H9 (cell line): ENCODE measurements around the gene SPATA2L. TPM values are rescaled to one million over a fixed set of nuclear protein-coding genes. Genes with fewer than 3 reads are reported as not detected.

ENCODE experiments used
- DNase-seq: peaks from one replicate; pipeline ENCODE4 v3.0.0-alpha.2; 2017
- H2AFZ ChIP-seq: one replicate; pipeline ENCODE4 v1.6.1; 2013; ENCODE audit warnings: mild to moderate bottlenecking, low read length, control low read depth, moderate library complexity
- H2AK5ac ChIP-seq: 2 replicates; pipeline ENCODE4 v1.6.1; 2013; ENCODE audit warnings: low read length, control low read depth, mixed read lengths; ENCODE audit not compliant: insufficient read length
- H2BK120ac ChIP-seq: one replicate; pipeline ENCODE4 v1.6.1; 2013; ENCODE audit warnings: low read depth, mild to moderate bottlenecking, low read length, control low read depth, inconsistent platforms; ENCODE audit not compliant: poor library complexity, severe bottlenecking
- H2BK12ac ChIP-seq: 2 replicates; pipeline ENCODE4 v1.6.1; 2013; ENCODE audit warnings: low read length, control low read depth, mixed read lengths, low read depth; ENCODE audit not compliant: insufficient read length
- H2BK15ac ChIP-seq: 2 replicates; pipeline ENCODE4 v1.6.1; 2013; ENCODE audit warnings: low read depth, low read length, control low read depth
- H2BK20ac ChIP-seq: one replicate; pipeline ENCODE4 v1.6.1; 2013; ENCODE audit warnings: low read depth, mild to moderate bottlenecking, low read length, control low read depth, inconsistent platforms; ENCODE audit not compliant: poor library complexity, severe bottlenecking
- H2BK5ac ChIP-seq: 2 replicates; pipeline ENCODE4 v1.6.1; 2013; ENCODE audit warnings: low read length, control low read depth, mixed read lengths; ENCODE audit not compliant: insufficient read length
- H3K14ac ChIP-seq: 2 replicates; pipeline ENCODE4 v1.6.1; 2013; ENCODE audit warnings: low read length, control low read depth; ENCODE audit not compliant: insufficient read depth
- H3K18ac ChIP-seq: 2 replicates; pipeline ENCODE4 v1.6.1; 2013; ENCODE audit warnings: low read depth, mild to moderate bottlenecking, mixed read lengths, low read length, control low read depth; ENCODE audit not compliant: insufficient read length
- H3K23ac ChIP-seq: 2 replicates; pipeline ENCODE4 v1.6.1; 2013; ENCODE audit warnings: low read length, control low read depth, mixed read lengths, low read depth; ENCODE audit not compliant: insufficient read length
- H3K23me2 ChIP-seq: 2 replicates; pipeline ENCODE4 v1.6.1; 2013; ENCODE audit warnings: low read depth, mild to moderate bottlenecking, mixed read lengths, low read length, control low read depth; ENCODE audit not compliant: insufficient read length, poor library complexity, severe bottlenecking
- H3K27ac ChIP-seq: 2 replicates; pipeline ENCODE4 v1.5.1; 2013; ENCODE audit warnings: low read length, control low read depth, mixed read lengths, low read depth; ENCODE audit not compliant: insufficient read length
- H3K27me3 ChIP-seq: 2 replicates; pipeline ENCODE4 v1.6.1; 2013; ENCODE audit warnings: low read length, control low read depth, inconsistent platforms; ENCODE audit not compliant: insufficient read depth
- H3K4ac ChIP-seq: 2 replicates; pipeline ENCODE4 v1.6.1; 2013; ENCODE audit warnings: low read depth, mild to moderate bottlenecking, control low read depth, inconsistent platforms, low read length, moderate library complexity
- H3K4me1 ChIP-seq: 2 replicates; pipeline ENCODE4 v1.6.1; 2013; ENCODE audit warnings: low read length, control low read depth, inconsistent platforms; ENCODE audit not compliant: insufficient read depth
- H3K4me2 ChIP-seq: 2 replicates; pipeline ENCODE4 v1.6.1; 2013; ENCODE audit warnings: low read length, control low read depth, mixed read lengths; ENCODE audit not compliant: insufficient read length, insufficient read depth
- H3K56ac ChIP-seq: 2 replicates; pipeline ENCODE4 v1.6.1; 2013; ENCODE audit warnings: low read depth, mild to moderate bottlenecking, mixed read lengths, low read length, control low read depth; ENCODE audit not compliant: insufficient read length
- H3K79me1 ChIP-seq: 2 replicates; pipeline ENCODE4 v1.6.1; 2013; ENCODE audit warnings: low read depth, mild to moderate bottlenecking, moderate library complexity, low read length, control low read depth, inconsistent platforms; ENCODE audit not compliant: insufficient read depth, poor library complexity, severe bottlenecking
- H3K79me2 ChIP-seq: 2 replicates; pipeline ENCODE4 v1.6.1; 2013; ENCODE audit warnings: low read length, control low read depth, inconsistent platforms; ENCODE audit not compliant: insufficient read depth
- H3K9ac ChIP-seq: 2 replicates; pipeline ENCODE4 v1.6.1; 2013; ENCODE audit warnings: low read length, control low read depth, mixed read lengths; ENCODE audit not compliant: insufficient read length; ENCODE audit errors: extremely low read depth
- H3K9me3 ChIP-seq: one replicate; pipeline ENCODE4 v1.6.1; 2013; ENCODE audit warnings: low read depth, low read length, inconsistent platforms; ENCODE audit not compliant: control insufficient read depth
- H3T11ph ChIP-seq: one replicate; pipeline ENCODE4 v1.6.1; 2013; ENCODE audit warnings: mild to moderate bottlenecking, low read length, control low read depth, inconsistent platforms
- H4K20me1 ChIP-seq: one replicate; pipeline ENCODE4 v1.6.1; 2013; ENCODE audit not compliant: control insufficient read depth, insufficient read length, insufficient read depth
- H4K5ac ChIP-seq: 2 replicates; pipeline ENCODE4 v1.6.1; 2013; ENCODE audit warnings: low read depth, mild to moderate bottlenecking, mixed read lengths, low read length, control low read depth; ENCODE audit not compliant: insufficient read length
- H4K8ac ChIP-seq: replicated peaks from 2 replicates; pipeline ENCODE4 v1.6.1; 2013; ENCODE audit warnings: low read length, control low read depth, mixed read lengths, low read depth; ENCODE audit not compliant: insufficient read length
- H4K91ac ChIP-seq: 2 replicates; pipeline ENCODE4 v1.6.1; 2013; ENCODE audit warnings: low read depth, mild to moderate bottlenecking, moderate library complexity, mixed read lengths, low read length, control low read depth; ENCODE audit not compliant: insufficient read length
- H3K27ac Mint-ChIP-seq, 3 experiments: 2 replicates in 2 of 3; 3 replicates in 1 of 3; pipeline ENCODE4 v1.8.0; 2020 to 2021; ENCODE audit warnings: mixed read lengths in 3 of 3, mild to moderate bottlenecking in 1 of 3, moderate library complexity in 1 of 3
- H3K27me3 Mint-ChIP-seq: 2 replicates; pipeline ENCODE4 v1.8.0; 2021; ENCODE audit warnings: low read depth, mild to moderate bottlenecking, moderate library complexity, mixed read lengths
- H3K36me3 Mint-ChIP-seq, 3 experiments: 2 replicates in 2 of 3; 3 replicates in 1 of 3; pipeline ENCODE4 v1.8.0; 2020 to 2021; ENCODE audit warnings: low read depth in 3 of 3, mixed read lengths in 3 of 3; ENCODE audit not compliant: insufficient read depth in 1 of 3
- H3K4me1 Mint-ChIP-seq, 2 experiments: 2 replicates each; pipeline ENCODE4 v1.8.0; 2020; ENCODE audit warnings: mixed read lengths in 2 of 2
- H3K4me3 Mint-ChIP-seq, 2 experiments: 2 replicates in 1 of 2; 3 replicates in 1 of 2; pipeline ENCODE4 v1.8.0; 2020 to 2021; ENCODE audit warnings: mild to moderate bottlenecking in 2 of 2, mixed read lengths in 2 of 2, moderate library complexity in 1 of 2
- H3K9me3 Mint-ChIP-seq, 2 experiments: 2 replicates in 1 of 2; 3 replicates in 1 of 2; pipeline ENCODE4 v1.8.0; 2020; ENCODE audit warnings: mild to moderate bottlenecking in 2 of 2, mixed read lengths in 2 of 2, moderate library complexity in 1 of 2
- WGBS: extraction: QIAGEN DNeasy Blood & Tissue Kit; methylation state at CpG from one replicate; pipeline ENCODE4 v1.1.7; 2013; ENCODE audit warnings: missing lambda C conversion rate, low lambda C conversion rate, mixed read lengths; ENCODE audit not compliant: insufficient read length; ENCODE audit errors: extremely low coverage; 5-methylcytosine and 5-hydroxymethylcytosine counted together
- total RNA-seq: library from RNA; stranded (reverse); gene quantifications from 2 replicates; pipeline ENCODE4 v1.2.1, GENCODE V29; 2021
- TF ChIP-seq, protein P1 (sequence below): fragments of 200-600 bp; sonication (generic); conservative IDR thresholded peaks from 3 replicates; pipeline ENCODE4 v1.8.0; 2021; ENCODE audit warnings: antibody characterized with exemption, mild to moderate bottlenecking

The SPATA2L gene
- total RNA-seq, 1 experiment from 2014 or later = 27.1 TPM

DNA sequence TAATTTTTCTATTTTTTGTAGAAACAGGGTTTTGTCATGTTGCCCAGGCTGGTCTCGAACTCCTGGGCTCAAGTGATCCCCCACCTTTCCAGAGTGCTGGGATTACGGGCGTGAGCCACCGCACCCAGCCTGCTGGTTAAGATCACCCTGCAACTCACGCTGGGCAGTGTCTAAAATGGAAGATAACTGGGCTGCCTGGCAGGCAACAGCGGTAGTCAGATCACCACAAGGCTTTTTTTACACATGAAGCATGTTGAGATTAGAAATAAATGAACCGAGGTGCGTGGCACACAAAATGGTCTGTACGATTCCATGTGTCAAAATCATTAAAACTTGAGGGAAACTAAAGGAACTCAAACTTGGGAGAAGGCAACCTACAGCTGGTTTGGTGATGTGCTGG, 46.6 kb upstream of the SPATA2L start:
- no peak overlapping the region for H3T11ph ChIP-seq
- no peak overlapping the region for H3K56ac ChIP-seq
- no peak overlapping the region for H2BK12ac ChIP-seq
- no peaks in the 10 kb centered on the region for H3K23me2 ChIP-seq
- H4K91ac ChIP-seq = no peak overlapping the region
- no peak overlapping the region for H2BK5ac ChIP-seq
- H3K9ac ChIP-seq = no peak overlapping the region
- H3K9me3 ChIP-seq = no peaks in the 10 kb centered on the region
- Mint-ChIP-seq H3K4me3 (no peak overlapping the region), H3K9me3 (no peaks in the 10 kb centered on the region), H3K36me3 (peaks cover 44 to 88% (median 84%) of the 10 kb centered on the region in 3 experiments; a peak in 6 of 7 replicates), H3K4me1 (no peaks in the 10 kb centered on the region), H3K27me3 (no peaks in the 10 kb centered on the region), H3K27ac (no peak overlapping the region)
- no peak overlapping the region for H4K5ac ChIP-seq
- no peaks in the 10 kb centered on the region for H3K4me1 ChIP-seq
- no peak overlapping the region for H3K23ac ChIP-seq
- TF ChIP-seq, protein P1, sequence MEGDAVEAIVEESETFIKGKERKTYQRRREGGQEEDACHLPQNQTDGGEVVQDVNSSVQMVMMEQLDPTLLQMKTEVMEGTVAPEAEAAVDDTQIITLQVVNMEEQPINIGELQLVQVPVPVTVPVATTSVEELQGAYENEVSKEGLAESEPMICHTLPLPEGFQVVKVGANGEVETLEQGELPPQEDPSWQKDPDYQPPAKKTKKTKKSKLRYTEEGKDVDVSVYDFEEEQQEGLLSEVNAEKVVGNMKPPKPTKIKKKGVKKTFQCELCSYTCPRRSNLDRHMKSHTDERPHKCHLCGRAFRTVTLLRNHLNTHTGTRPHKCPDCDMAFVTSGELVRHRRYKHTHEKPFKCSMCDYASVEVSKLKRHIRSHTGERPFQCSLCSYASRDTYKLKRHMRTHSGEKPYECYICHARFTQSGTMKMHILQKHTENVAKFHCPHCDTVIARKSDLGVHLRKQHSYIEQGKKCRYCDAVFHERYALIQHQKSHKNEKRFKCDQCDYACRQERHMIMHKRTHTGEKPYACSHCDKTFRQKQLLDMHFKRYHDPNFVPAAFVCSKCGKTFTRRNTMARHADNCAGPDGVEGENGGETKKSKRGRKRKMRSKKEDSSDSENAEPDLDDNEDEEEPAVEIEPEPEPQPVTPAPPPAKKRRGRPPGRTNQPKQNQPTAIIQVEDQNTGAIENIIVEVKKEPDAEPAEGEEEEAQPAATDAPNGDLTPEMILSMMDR = no peak
- H2AFZ ChIP-seq = no peak overlapping the region
- H2BK15ac ChIP-seq = no peak overlapping the region
- peaks cover 2% of the 10 kb centered on the region for H4K20me1 ChIP-seq
- H2BK120ac ChIP-seq = no peak overlapping the region
- no peak overlapping the region for H3K4me2 ChIP-seq
- H2BK20ac ChIP-seq = no peak overlapping the region
- no peak overlapping the region for H2AK5ac ChIP-seq
- H3K79me2 ChIP-seq = no peaks in the 10 kb centered on the region
- H3K27me3 ChIP-seq = no peaks in the 10 kb centered on the region
- H3K79me1 ChIP-seq = no peaks in the 10 kb centered on the region
- H3K14ac ChIP-seq = no peak overlapping the region
- no peak overlapping the region for H3K27ac ChIP-seq
- no peak for DNase-seq
- no peak overlapping the region for H3K4ac ChIP-seq
- no peak overlapping the region for H4K8ac ChIP-seq
- no peak overlapping the region for H3K18ac ChIP-seq
- WGBS = no CpG with 5 or more reads among the region's 9 CpGs
